Activated naive CD4-positive, alpha-beta T cell treated with anti-CD3 and anti-CD28 coated beads, Interleukin-2, amount 50 U/mL, for 16 hours (primary cell): ENCODE measurements around the gene RAB31.
"Not testable (repeated sequence)": the region's sequence is repeated elsewhere in the genome, so short reads cannot be mapped to it uniquely, and the experiment has no call there.

Experiments used
- DNase-seq: peaks from one replicate; pipeline ENCODE4 v3.0.0-alpha.2; 2020

RAB31 gene

GRCh38 chr18:9869715-9870430 is 161.8 kb downstream of the RAB31 start:
- DNase-seq = no peak

- no peak for DNase-seq
These were observed 162.4 kb downstream of the RAB31 start for GRCh38 chr18:9870431-9871008.

GRCh38 chr18:9871244-9871746 is 163.2 kb downstream of the RAB31 start:
- no peak for DNase-seq

- DNase-seq = no peak
These were observed 164.7 kb downstream of the RAB31 start for GRCh38 chr18:9872823-9873222.

GRCh38 chr18:9874728-9875127 is 166.6 kb downstream of the RAB31 start:
- DNase-seq = no peak

- DNase-seq = no peak
These were observed 168.2 kb downstream of the RAB31 start for GRCh38 chr18:9876212-9876866.

- DNase-seq = no peak
These were observed 169.0 kb downstream of the RAB31 start for GRCh38 chr18:9876867-9877654.

GRCh38 chr18:9877655-9878014 is 169.5 kb downstream of the RAB31 start:
- no peak for DNase-seq

GRCh38 chr18:9878095-9878494 is 170.0 kb downstream of the RAB31 start:
- no peak for DNase-seq

- no peak for DNase-seq
These were observed 170.7 kb downstream of the RAB31 start for GRCh38 chr18:9878783-9879242.

GRCh38 chr18:9884090-9884489 is 176.0 kb downstream of the RAB31 start:
- DNase-seq = no peak

GRCh38 chr18:9884532-9885140 is 176.5 kb downstream of the RAB31 start:
- no peak for DNase-seq

- no peak for DNase-seq
These were observed 177.3 kb downstream of the RAB31 start, which contains the start of gene TXNDC2 for GRCh38 chr18:9885170-9886004. Gene TXNDC2 (plus strand): TSS chr18:9885973. CDS start chr18:9886681, 708 bp downstream.

- DNase-seq = no peak
These were observed 177.9 kb downstream of the RAB31 start for GRCh38 chr18:9886005-9886348.

- DNase-seq = no peak
These were observed 179.9 kb downstream of the RAB31 start for GRCh38 chr18:9887992-9888391.

- DNase-seq = no peak
These were observed 182.1 kb downstream of the RAB31 start for GRCh38 chr18:9890196-9890595.

GRCh38 chr18:9890957-9891356 is 182.9 kb downstream of the RAB31 start:
- no peak for DNase-seq

- DNase-seq = not testable (repeated sequence)
These were observed 183.4 kb downstream of the RAB31 start for GRCh38 chr18:9891515-9891914.

GRCh38 chr18:9894454-9895068 is 186.5 kb downstream of the RAB31 start:
- DNase-seq = no peak

GRCh38 chr18:9897129-9897528 is 189.0 kb downstream of the RAB31 start:
- DNase-seq = no peak

- not testable (repeated sequence) for DNase-seq
These were observed 189.7 kb downstream of the RAB31 start for GRCh38 chr18:9897787-9898291.
